HG02870 (cell line): ENCODE results near the gene CCL16.
"Not testable (repeated sequence)": the region's sequence is repeated elsewhere in the genome, so short reads cannot be mapped to it uniquely, and the experiment has no call there.

Experiments used
- ATAC-seq: cut with Tn5 transposase; IDR thresholded peaks from one replicate; pipeline ENCODE4 v1.9.1; 2021; ENCODE audit warnings: mild to moderate bottlenecking, moderate library complexity; ENCODE audit not compliant: unreplicated experiment

CCL16 gene, protein sequence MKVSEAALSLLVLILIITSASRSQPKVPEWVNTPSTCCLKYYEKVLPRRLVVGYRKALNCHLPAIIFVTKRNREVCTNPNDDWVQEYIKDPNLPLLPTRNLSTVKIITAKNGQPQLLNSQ

DNA sequence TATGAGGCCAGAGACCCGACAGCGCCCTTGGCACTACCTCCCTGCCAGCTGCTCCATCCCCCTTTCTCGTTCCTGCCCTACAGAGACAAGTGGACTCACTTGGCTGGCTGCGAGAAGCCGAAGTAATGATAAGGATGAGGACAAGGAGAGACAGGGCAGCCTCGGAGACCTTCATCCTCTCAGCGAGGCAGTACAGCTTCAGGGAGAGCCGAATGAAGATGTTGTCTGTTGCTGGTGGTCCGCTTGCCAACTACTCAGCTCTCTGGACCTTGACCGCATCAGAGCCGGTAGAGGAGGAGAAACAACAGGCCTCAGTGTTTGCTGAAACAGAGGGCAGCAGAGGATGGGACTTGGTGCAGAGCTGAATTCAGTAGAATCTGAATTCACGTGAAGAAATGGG, at the start of gene CCL16:
TSS of gene CCL16 (minus strand) at position 252 of the 400 bp plus-strand sequence. CDS start at position 175, 77 bp downstream.
- ATAC-seq, result no peak

DNA sequence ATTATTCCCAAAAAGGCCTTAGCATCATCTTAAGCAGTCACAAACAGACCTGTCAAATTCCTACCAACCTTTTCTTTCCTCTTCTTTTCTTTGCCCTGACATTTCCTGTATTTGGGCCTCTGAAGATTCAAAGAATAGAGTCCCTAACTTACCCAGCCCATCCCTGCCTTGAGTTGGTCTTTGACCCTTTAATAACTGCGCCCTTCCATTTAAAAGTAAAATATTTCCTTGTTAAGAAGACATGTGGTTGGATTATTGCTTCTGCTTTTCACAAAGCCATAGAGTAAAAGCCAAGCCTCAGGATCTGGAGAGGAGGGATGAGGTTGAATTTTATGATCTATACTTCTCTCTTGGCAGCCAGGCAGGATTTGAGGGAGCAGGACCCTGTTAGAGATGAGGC, 49.7 kb upstream of the CCL16 start:
- ATAC-seq, result no peak

DNA sequence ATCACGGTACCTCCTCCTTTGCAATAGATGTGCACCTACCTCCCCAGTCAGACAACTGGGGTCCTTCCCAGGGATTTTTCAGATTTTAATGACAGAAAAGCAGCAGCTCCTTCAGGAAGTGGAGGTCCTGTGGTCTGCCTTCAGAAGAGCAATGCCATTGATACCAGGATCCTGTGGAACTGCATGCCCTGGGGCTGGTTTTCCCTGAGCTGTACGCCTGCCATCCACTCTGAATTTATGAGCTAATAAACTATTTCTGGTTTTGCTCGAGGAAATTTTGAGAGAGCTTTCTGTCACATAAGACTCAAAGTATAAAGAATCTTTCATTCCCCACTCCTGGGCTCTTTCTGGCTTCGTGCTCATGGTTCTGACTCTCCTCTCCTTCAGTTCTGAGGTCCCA, 46.5 kb upstream of the CCL16 start:
- no peak for ATAC-seq

DNA sequence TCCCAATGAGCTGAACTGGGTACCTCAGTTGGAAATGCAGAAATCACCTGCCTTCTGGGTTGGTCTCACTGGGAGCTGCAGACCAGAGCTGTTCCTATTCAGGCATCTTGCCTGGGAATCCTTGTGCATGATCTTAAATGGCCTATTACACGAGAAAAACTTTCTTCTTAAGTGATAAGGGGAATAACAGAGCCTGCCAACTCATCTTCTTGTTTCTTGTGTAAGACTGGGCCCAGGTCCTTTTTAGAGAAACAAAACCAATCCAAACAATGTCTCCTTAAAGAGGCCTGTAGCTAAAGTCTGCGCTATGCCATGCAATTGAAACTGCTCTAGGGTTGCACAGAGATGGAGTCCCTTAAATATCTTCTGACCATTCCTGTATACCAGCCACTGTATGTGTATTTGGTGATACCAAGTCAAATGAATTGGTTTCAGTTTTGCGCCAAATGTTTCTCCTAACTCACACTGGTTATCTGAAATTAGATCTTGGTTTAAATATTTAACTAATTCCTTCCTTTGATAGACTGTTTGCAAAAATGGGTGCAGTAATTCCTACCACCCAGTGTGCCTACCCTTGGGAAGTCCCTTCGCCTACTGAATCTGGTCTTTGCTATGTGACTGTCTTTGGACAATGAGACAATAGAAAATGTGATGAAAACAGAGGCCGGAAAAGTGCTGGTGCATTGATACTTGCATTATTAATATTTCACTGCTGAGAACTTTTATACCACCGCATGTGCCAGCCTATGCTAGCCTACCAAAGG, 43.0 kb upstream of the CCL16 start:
- no peak for ATAC-seq

DNA sequence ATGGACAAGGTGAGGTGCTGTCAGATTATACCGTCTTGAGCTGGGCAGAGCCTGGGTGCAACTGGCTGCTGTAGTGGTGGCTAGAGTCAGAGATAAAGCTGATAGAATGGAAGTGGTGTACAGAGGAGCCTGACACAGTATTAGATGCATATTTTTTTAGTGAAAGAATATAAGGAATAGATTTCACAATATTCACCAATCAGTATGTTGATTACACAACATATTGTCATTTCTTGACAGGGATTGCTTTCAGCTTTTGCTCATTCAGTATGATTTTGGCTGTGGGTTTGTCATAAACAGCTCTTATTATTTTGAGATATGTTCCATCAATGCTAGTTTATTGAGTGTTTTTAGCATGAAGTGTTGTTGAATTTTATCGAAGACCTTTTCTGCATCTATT, 38.1 kb upstream of the CCL16 start:
- no peak for ATAC-seq

DNA sequence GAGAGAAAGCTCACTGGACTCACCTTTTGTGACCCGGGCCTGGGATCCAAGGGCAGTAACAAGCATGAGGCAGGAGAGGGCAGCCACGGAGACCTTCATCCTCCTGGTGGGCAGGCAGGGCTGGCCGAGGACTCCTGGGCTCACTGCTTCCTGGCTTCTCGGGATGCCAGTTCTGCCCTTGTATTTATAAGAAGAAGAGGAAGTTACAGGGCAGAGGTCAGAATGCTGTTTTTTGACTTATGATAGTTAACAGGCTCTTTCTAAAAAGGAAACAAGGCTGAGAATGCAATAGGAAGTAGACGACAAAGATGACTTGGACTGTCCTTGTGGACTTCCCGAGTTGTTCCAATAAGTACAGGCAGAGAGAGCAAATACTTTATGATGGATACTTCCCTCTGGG, 36.5 kb upstream of the CCL16 start, which contains the start of gene CCL23:
TSS of gene CCL23 (minus strand) at position 174 of the 400 bp plus-strand sequence. CDS start at position 99, 75 bp downstream.
- ATAC-seq, result no peak

DNA sequence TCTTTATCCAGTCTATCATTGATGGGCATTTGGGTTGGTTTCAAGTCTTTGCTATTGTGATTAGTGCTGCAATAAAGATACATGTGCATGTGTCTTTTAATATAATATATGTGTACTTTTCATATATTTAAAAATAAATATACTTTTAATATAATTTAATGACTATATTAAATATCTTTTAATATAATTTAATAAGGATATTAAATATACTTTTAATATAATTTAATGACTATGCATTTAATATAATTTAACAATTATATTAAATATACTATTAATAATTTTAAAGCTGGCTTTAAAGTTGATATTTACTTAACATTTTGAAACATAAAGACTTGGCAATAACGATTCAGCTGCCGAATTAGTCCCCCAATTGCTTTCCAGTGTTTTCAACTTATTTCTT, 35.3 kb upstream of the CCL16 start:
- no peak for ATAC-seq

DNA sequence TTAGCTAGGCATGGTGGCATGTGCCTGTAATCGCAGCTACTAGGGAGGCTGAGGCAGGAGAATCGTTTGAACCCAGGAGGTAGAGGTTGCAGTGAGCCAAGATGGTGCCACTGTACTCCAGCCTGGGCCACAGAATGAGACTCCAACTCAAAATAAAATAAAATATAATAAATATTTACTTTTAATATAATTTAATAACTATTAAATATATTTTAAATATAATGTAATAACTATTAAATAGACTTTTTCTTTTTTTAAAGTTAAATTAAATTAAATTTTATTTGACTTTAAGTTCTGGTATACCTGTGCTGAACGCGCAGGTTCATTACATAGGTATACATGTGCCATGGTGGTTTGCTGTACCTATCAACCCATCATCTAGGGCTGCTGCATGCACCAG, 34.6 kb upstream of the CCL16 start:
- not testable (repeated sequence) for ATAC-seq

DNA sequence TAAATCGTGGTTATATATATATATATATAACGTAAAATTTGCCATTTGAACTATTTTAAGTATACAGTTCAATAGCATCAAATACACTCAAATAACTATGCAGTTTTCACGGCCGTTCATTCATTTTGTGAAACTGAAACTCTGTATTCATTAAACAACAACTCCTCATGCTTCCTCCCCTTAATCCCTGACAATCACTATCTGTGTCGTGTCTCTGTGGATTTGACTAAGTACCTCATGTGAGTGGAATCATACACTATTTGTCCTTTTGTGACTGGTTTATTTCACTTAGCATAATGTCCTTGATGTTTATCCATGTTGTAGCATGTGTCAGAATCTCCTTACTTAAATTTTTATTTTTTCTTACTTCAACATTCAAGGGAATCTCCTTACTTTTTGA, 33.6 kb upstream of the CCL16 start:
- no peak for ATAC-seq

DNA sequence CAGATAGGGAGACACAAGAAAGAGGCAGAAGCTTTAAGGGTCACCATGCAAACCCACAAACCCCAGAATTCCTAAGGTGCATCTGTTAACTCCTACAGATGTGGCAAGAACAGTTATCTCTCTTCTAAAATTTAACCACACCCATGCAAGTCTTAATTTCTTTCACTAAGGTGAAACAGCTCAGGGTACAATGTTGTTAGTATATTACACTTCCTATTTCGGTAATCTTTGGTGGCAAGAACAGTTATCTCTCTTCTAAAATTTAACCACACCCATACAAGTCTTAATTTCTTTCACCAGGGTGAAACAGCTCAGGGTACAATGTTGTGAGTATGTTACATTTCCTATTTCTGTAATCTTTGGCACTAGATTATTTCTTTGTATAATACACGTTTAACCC, 29.9 kb upstream of the CCL16 start:
- ATAC-seq, result no peak

DNA sequence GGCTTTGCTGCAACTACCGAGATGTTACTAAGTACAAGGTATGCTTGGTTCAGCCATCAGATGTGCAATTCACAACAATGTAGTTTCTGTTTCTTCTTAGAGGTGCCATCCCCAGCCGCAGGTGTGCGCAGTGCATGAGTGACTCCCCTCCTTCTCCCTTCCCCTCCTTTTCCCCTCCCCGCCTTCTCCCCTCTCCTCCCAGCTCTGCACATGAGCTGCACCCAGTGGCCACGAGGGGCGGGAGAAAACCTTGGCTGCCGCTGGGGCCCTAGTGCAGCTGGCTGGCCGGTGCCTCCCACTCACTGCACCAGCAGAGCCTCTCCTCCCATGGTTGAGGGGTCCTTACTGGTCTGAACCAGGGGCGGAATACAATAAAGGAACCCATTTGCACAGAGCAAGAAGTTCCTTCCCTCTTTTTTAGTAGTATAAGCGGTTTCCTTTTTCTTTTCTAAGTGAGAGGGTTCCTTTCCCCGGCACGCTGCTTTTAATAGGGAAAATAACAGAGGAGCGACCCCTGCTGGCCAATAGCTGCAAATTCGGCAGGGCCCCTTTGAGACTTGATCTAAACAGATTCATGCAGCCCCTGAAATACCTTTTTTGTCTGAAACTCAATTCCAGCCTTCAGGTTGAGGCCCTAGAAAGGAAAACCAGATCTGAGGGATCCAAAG, 27.8 kb upstream of the CCL16 start:
- no peak for ATAC-seq

DNA sequence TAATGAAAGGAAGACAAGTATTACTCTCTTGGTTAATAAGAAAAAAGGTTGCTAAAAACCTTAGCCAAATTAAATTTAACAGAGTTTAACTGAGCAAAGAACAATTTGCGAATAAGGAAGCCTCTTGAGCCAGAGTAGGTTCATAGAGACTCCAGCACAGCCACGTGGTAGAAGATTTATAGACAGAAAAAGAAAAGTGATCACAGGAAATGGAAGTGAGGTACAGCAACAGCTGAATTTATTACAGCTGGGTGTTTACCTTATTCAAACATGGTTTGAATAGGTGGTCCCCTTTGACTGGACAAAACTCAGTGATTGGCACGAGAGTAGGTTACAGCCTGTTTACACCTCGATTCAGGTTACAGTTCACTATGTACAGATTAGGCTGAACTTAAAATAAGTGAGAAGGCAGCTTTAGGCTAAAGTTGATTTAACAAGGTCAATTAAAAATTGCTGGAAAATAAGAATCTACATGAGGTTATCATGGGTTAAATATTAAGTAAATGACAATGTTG, 23.4 kb upstream of the CCL16 start:
- ATAC-seq, result no peak

DNA sequence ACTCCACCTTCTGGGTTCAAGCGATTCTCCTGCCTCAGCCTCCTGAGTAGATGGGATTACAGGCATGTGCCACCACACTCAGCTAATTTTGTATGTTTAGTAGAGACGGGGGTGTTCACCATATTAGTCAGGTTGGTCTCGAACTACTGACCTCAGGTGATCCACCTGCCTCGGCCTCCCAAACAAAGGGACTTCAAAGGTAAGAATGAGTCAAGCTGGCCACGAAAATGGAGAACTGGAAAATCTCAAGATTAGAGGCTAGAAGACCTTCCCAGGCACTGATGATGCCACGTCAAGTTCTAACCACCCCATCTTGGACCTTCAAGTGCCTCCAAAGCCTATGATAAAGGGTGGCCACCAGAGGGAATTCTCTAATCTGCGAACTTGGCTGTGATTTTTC, 21.3 kb upstream of the CCL16 start:
- no peak for ATAC-seq

DNA sequence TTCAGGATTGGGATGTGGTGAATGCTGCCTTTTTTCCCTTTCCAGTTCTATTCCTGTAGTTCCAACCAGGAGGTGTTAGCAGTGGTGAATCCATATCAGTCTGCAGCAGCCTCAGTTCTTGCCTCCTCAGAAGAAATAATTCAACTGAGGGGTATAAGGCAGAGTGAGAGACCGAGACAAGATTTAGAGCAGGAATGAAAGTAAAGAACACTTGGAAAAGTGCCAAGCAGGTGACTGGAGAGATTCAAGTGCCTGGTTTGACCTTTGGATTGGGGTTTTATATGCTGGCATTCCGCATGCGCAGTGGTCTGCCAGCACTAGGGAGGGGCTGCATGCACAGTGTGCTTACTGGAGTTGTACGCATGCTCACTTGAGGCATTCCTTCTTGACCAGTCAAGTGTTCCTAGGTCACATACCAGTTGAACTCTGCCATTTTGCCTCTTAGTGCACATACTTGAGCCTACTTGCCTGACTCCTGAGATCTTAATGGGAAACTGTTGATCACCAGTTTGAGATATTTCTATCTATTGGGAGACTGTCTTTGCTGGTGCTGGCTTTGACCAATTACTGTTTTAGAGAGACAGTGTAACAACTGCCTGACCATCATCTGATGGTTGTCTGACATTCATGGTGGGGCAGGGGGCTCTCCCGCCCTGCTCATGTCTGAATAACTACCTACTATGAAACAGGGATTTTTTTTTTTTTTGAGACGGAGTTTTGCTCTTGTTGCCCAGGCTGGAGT, 20.7 kb upstream of the CCL16 start:
- no peak for ATAC-seq

DNA sequence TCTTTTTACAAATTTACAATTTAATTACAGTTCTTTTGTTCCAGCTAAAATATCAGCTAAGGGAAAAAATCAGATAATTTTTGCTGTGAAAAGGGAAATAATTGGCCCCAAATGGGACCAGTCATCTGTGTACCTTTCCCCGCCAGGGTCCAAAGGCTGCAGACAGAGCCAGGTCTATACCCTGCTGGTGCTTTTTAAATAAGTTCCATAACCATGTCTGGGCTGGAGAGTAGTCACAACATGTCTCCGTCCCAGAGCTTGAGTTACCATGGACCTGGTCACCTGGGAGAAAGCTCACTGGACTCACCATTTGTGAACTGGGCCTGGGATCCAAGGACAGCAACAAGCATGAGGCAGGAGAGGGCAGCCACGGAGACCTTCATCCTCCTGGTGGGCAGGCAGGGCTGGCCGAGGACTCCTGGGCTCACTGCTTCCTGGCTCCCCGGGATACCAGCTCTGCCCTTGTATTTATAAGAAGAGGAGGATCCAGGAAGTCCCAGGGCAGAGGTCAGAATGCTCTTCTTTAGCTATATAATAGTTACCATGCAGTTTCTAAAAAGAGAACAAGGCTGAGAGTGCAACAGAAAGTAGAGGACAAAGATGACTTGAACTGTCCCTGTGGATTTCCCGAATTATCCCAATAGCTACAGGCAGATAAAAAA, 19.9 kb upstream of the CCL16 start, which contains the start of gene CCL15:
TSS of gene CCL15 (minus strand) at position 444 of the 662 bp plus-strand sequence. CDS start at position 383, 61 bp downstream.
- ATAC-seq, result no peak

DNA sequence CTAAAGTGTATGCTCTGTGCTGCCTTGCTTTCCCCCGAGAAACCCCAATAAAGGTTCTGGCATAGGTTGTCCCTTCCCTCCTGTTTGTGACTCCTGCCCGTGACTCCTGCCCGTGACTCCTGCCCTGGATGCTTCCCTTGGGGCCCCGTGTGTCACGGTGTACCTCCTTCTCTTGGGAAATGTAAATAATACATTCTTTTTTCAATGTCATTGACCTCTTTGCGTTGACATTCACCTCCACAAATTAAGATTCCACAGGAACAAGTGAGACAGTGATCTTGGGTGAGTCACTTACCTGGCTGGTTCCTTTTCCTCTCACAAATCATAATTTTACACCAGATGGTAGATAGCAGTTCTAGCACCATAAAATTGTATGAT, 19.4 kb upstream of the CCL16 start:
- no peak for ATAC-seq

DNA sequence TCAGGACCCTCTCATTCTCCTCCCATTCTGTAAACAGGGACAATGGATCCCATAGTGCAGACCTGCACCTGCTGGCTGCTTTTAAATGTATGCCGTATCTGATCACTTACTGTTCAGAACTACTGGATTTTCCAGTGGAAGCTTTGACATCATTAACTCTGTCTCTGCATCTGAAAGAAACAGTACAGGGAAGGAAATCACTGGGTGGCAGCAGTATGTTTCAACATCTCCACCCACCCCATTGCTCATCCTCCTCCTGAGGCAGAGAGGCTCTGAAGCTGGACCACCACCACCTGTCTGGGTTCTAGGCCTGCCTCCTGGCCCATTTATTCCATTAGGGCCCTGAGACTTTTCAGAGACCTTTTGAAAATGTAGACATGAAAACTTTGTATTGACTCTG, 17.5 kb upstream of the CCL16 start:
- no peak for ATAC-seq

DNA sequence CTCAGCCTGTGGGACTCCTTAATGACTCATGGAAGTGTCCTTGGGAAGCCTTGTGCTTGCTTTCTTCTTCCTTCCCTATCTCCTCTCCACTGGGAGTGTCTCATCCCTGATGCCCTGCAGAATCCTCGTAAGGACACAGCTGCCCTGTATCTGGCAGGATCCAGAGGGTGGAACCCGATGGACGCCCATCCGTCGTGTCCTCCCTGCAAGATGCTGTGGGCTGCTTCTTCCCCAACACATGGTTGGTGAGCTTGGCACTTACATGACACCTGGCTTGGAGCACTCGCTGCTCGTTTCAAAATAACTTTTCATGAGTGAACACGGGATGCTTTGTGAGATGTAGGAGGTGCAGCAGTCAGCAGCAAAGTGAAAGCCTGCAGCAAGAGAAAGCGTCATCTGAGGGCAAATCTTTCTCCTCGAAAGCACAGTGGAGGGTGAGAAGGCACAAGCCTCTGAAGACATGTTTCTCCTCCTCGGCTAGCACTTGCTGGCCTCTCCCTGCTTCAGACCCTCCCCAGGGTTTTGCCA, 16.8 kb upstream of the CCL16 start:
- ATAC-seq, result no peak

DNA sequence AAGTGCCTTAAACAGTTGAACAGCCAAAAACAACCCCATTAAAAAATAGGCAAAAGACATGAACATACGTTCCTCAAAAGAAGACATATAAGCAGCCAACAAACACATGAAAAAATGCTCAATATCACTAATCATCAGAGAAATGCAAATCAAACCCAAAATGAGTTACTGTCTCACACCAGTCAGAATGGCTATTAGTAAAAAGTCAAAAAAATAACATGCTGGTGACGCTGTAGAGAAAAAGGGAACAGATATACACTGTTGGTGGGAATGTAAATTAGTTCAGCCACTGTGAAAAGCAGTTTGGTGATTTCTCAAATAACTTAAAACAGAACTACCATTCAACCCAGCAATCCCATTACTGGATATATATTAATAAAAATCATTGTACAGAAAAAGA, 14.0 kb upstream of the CCL16 start:
- ATAC-seq, result not testable (repeated sequence)

DNA sequence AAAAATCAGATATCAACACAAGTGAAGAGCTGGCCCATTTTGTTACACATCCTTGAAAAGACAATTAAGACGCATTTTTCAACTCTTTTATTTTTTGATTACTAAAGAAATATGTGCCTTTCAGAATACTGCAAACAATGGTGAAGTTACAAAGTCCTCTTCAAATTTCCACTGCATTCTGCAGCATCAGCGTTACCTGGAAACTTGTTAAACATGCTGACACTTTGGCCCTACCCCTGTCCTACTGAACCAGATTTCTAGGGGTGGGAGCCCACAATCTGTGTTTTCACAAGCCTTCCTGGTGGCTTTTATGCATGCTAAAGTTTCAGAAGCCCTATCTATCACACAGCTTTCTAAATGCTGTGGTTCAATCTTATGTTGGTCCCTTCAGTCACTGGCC, 9.8 kb upstream of the CCL16 start:
- no peak for ATAC-seq
